HEK293 (cell line): ENCODE data around the gene RUNX1.

Source experiments
- CTCF ChIA-PET: fragments of 350-600 bp; formaldehyde crosslinking; extraction: SDS; loops from one replicate; lab custom pipeline; 2021; ENCODE audit warnings: antibody characterized with exemption; lab: Yijun Ruan, JAX
- POLR2A ChIA-PET: fragments of 300-600 bp; formaldehyde crosslinking; extraction: SDS; loops from one replicate; lab custom pipeline; 2020; ENCODE audit warnings: antibody characterized with exemption, inconsistent platforms; lab: Yijun Ruan, JAX
- H3K27ac ChIP-seq: fragments of 200-500 bp; sonication (Bioruptor generic); 2 replicates; pipeline ENCODE4 v1.5.1; 2014; ENCODE audit warnings: low read depth, low read length, control low read depth, inconsistent platforms; ENCODE audit errors: extremely low read depth
- H3K36me3 ChIP-seq, 2 experiments: fragments of 200-500 bp in 1 of 2; sonication (Bioruptor generic) in 1 of 2; 1 replicate in 1 of 2; 2 replicates in 1 of 2; pipeline ENCODE4 v1.5.1; 2014 to 2017; ENCODE audit warnings: inconsistent platforms in 2 of 2, low read length in 2 of 2; ENCODE audit not compliant: control insufficient read depth in 2 of 2, insufficient read depth in 1 of 2
- H3K4me1 ChIP-seq: fragments of 200-500 bp; sonication (Bioruptor generic); 2 replicates; pipeline ENCODE4 v1.5.1; 2014; ENCODE audit warnings: mild to moderate bottlenecking, low read length, inconsistent platforms; ENCODE audit not compliant: control insufficient read depth, insufficient read depth
- H3K4me3 ChIP-seq: 2 replicates; pipeline ENCODE4 v1.5.1; 2011; ENCODE audit warnings: low read depth, mild to moderate bottlenecking, control low read depth, low read length, moderate library complexity
- H3K9me3 ChIP-seq: fragments of 200-500 bp; sonication (Bioruptor generic); 2 replicates; pipeline ENCODE4 v1.5.1; 2014; ENCODE audit warnings: low read depth, low read length, inconsistent platforms; ENCODE audit not compliant: control insufficient read depth, insufficient read depth
- BCL6B ChIP-seq: fragments of 450-650 bp; formaldehyde crosslinking; IDR thresholded peaks from 2 replicates; pipeline ENCODE4 v1.5.1; 2017; ENCODE audit warnings: missing biosample characterization, missing genetic modification characterization
- GFI1B ChIP-seq: fragments of 450-650 bp; formaldehyde crosslinking; IDR thresholded peaks from 2 replicates; pipeline ENCODE4 v1.5.1; 2016; ENCODE audit warnings: missing biosample characterization, missing genetic modification characterization
- KLF7 ChIP-seq: fragments of 450-650 bp; formaldehyde crosslinking; IDR thresholded peaks from 2 replicates; pipeline ENCODE4 v1.5.1; 2016; ENCODE audit warnings: missing biosample characterization, missing genetic modification characterization, borderline replicate concordance
- MZF1 ChIP-seq: fragments of 450-650 bp; formaldehyde crosslinking; IDR thresholded peaks from 2 replicates; pipeline ENCODE4 v1.5.1; 2017; ENCODE audit warnings: missing biosample characterization, missing genetic modification characterization, borderline replicate concordance
- ZBTB20 ChIP-seq: fragments of 450-650 bp; formaldehyde crosslinking; IDR thresholded peaks from 2 replicates; pipeline ENCODE4 v1.5.1; 2016; ENCODE audit warnings: missing biosample characterization, missing genetic modification characterization
- ZFP69B ChIP-seq: fragments of 450-650 bp; formaldehyde crosslinking; IDR thresholded peaks from 2 replicates; pipeline ENCODE4 v1.5.1; 2016; ENCODE audit warnings: missing biosample characterization, missing genetic modification characterization
- ZNF132 ChIP-seq: fragments of 450-650 bp; formaldehyde crosslinking; IDR thresholded peaks from 2 replicates; pipeline ENCODE4 v1.5.1; 2017; ENCODE audit warnings: missing biosample characterization, missing genetic modification characterization, borderline replicate concordance
- ZNF366 ChIP-seq: fragments of 450-650 bp; formaldehyde crosslinking; conservative IDR thresholded peaks from 2 replicates; pipeline ENCODE4 v1.5.1; 2016; ENCODE audit warnings: missing biosample characterization, missing genetic modification characterization
- ZNF37A ChIP-seq: fragments of 450-650 bp; IDR thresholded peaks from 2 replicates; pipeline ENCODE4 v1.5.1; 2018; ENCODE audit warnings: missing biosample characterization, missing genetic modification characterization
- ZNF394 ChIP-seq: fragments of 450-650 bp; formaldehyde crosslinking; IDR thresholded peaks from 2 replicates; pipeline ENCODE4 v1.5.1; 2016; ENCODE audit warnings: missing biosample characterization, missing genetic modification characterization, mild to moderate bottlenecking, moderate library complexity, borderline replicate concordance
- ZNF560 ChIP-seq: fragments of 450-650 bp; formaldehyde crosslinking; IDR thresholded peaks from 2 replicates; pipeline ENCODE4 v1.5.1; 2017; ENCODE audit warnings: missing biosample characterization, missing genetic modification characterization, borderline replicate concordance
- ZNF626 ChIP-seq: fragments of 450-650 bp; sonication (Bioruptor Pico); formaldehyde crosslinking; IDR thresholded peaks from 2 replicates; pipeline ENCODE4 v1.5.1; 2018; ENCODE audit warnings: missing biosample characterization, missing genetic modification characterization, inconsistent platforms
- ZNF645 ChIP-seq: fragments of 450-650 bp; formaldehyde crosslinking; IDR thresholded peaks from 2 replicates; pipeline ENCODE4; 2016; ENCODE audit warnings: missing biosample characterization, missing genetic modification characterization
- ZNF701 ChIP-seq: fragments of 450-650 bp; formaldehyde crosslinking; IDR thresholded peaks from 2 replicates; pipeline ENCODE4 v1.5.1; 2016; ENCODE audit warnings: missing biosample characterization, missing genetic modification characterization
- ZNF768 ChIP-seq: fragments of 450-650 bp; formaldehyde crosslinking; IDR thresholded peaks from 2 replicates; pipeline ENCODE4 v1.5.1; 2018; ENCODE audit warnings: missing biosample characterization, mild to moderate bottlenecking, missing genetic modification characterization
- ZNF776 ChIP-seq: fragments of 450-650 bp; formaldehyde crosslinking; IDR thresholded peaks from 2 replicates; pipeline ENCODE4 v1.5.0; 2017; ENCODE audit warnings: missing biosample characterization, missing genetic modification characterization, borderline replicate concordance
- ZSCAN30 ChIP-seq: fragments of 450-650 bp; IDR thresholded peaks from 2 replicates; pipeline ENCODE4 v1.5.1; 2018; ENCODE audit warnings: missing biosample characterization, mild to moderate bottlenecking, missing genetic modification characterization, moderate library complexity
- TF ChIP-seq, protein P1 (sequence below): fragments of 450-650 bp; formaldehyde crosslinking; IDR thresholded peaks from 2 replicates; pipeline ENCODE4 v1.5.1; 2016; ENCODE audit warnings: missing biosample characterization, missing genetic modification characterization, low read depth

Gene RUNX1

DNA sequence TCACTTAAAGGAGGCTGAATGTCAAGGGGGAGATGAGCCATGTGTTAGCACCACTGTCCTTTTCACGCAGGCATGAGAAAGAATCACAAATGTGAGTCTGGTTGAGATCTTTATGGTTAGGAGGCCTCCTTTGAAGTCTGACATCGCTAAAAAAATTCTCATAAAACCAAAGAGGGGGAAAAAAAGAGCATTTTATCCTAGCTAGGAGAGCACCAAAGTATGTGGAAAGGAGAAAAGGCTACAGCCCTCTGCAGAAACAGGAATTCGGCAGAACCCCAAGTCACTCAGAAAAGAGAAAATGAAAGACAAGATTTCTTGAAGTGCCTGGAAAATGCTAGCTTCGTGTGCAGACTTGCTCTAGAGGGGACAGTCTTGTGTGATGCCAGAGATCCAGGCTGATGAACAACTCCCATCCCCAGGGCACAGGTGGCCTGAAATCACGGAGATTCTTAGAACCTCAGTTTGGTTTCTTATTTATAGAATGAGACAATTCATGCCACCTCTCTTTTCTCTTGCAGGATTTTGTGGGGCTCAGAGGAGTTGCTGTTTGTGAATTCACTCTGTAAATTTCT is 61.5 kb downstream of the RUNX1 start:
- no peaks in the 10 kb centered on the region for H3K9me3 ChIP-seq
- H3K4me1 ChIP-seq = peaks cover 7% of the 10 kb centered on the region
- no peak for TF ChIP-seq ZFP69B (tag by site-specific recombination)
- TF ChIP-seq KLF7 (tag by site-specific recombination) = no peak
- no peak for TF ChIP-seq ZNF366 (tag by site-specific recombination)
- no peak for TF ChIP-seq ZNF776
- TF ChIP-seq ZNF132 (tag by site-specific recombination) = no peak
- TF ChIP-seq ZNF37A (tag by site-specific recombination) = no peak
- no peak for TF ChIP-seq ZNF701 (tag by site-specific recombination)
- TF ChIP-seq ZNF394 = no peak
- no peak for TF ChIP-seq ZNF645 (tag by site-specific recombination)
- TF ChIP-seq ZSCAN30 = no peak
- no peak for TF ChIP-seq GFI1B (tag by site-specific recombination)
- TF ChIP-seq ZNF768 (tag by site-specific recombination) = no peak
- no peaks in the 10 kb centered on the region for H3K36me3 ChIP-seq
- no peak overlapping the region for H3K4me3 ChIP-seq
- no peak overlapping the region for H3K27ac ChIP-seq
- CTCF ChIA-PET = interaction anchor here (0.6 kb wide), 1 partner anchor 392 kb away, joined by 3 read pairs; no protein-coding TSS in a partner anchor
- POLR2A ChIA-PET = no interaction called here

DNA sequence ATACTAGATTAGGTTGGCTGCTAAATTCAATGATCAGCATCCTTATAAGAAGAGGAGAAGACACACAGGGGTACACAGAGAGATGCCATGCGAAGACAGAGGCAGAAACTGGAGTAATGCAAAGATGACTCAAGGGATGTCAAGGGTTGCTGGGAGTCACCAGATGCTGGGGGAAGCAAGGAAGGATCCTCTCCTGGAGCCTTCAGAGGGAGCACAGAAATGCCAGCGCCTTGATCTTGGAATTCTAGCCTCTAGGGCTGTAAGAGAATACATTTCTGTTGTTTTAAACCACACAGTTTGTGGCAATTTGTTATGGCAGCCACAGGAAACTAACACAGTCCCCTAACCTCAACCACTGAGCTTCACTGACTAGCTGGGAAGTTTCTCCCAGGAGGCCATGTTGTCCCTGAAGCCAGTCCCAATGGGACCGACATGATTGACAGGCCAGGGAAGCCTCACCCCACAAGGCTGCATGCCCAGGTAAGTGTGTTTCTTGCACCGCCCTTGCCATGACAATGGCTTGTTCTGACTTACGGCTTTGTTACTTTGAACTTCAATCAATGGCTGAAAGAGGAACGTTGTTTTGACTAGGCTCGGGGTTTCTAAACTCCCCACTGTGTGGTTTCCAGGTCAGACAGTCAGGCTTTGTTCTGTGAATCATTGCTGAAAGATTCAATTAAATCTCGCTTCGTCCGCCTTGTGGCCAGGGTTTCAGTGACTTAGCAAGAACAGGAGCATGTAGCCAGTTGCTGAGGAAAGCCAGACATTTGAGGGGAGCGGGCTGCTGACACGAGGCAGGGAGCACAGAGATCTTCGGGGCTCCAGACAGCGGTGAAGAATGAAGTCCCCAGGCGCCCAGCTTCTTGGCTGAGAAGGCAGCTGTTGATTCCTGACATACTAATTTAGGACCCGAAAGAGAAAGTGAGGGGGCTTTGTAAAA is 62.3 kb downstream of the RUNX1 start:
- POLR2A ChIA-PET = no interaction called here
- TF ChIP-seq ZNF560 (tag by site-specific recombination) = no peak
- TF ChIP-seq MZF1 = no peak
- TF ChIP-seq, protein P1, sequence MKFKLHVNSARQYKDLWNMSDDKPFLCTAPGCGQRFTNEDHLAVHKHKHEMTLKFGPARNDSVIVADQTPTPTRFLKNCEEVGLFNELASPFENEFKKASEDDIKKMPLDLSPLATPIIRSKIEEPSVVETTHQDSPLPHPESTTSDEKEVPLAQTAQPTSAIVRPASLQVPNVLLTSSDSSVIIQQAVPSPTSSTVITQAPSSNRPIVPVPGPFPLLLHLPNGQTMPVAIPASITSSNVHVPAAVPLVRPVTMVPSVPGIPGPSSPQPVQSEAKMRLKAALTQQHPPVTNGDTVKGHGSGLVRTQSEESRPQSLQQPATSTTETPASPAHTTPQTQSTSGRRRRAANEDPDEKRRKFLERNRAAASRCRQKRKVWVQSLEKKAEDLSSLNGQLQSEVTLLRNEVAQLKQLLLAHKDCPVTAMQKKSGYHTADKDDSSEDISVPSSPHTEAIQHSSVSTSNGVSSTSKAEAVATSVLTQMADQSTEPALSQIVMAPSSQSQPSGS (tag by site-specific recombination) = peak; percentile 45; the same call in 1 of the 2 replicates
- no peak for TF ChIP-seq ZNF626 (tag by site-specific recombination)
- Histone ChIP-seq H3K27ac (no peak overlapping the region), H3K4me1 (peaks cover 7% of the 10 kb centered on the region), H3K9me3 (no peaks in the 10 kb centered on the region), H3K36me3 (no peaks in the 10 kb centered on the region), H3K4me3 (no peak overlapping the region)
- CTCF ChIA-PET = interaction anchor here (0.6 kb wide), 1 partner anchor 392 kb away, joined by 3 read pairs; no protein-coding TSS in a partner anchor

DNA sequence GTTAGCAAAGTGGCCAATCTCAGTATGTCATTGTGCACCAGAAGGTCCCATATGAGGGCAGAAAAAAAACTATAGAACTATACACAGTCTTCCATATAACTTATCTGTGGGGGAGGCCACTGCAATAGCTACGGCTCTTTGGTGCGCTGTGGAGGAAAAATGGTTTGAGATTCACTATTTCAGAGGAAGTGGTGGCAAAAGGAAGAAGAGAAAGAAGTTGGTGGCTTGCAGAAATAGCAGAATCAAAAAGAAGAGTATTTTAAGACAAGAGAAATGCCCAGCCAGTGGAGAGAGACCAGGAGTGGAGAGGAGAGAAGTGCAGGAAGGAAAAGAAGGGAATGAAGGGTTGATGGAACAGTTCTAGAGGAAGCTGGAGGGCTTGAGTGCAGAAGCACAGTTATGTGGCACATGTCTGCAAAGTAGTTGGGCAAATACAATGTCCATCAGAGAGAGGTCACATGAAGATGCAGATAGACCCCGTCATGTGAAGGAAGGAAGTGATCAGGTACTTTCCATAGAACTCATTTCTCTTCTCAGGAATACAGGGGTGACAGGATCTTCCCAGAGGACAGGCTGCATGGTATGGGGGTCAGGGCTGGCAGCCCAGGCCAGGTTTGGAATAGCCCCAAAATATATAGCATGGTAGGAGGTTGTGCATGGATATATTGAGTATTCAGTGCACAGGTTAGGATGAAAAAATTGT is 64.6 kb downstream of the RUNX1 start:
- TF ChIP-seq ZNF626 (tag by site-specific recombination) (no peak), ZBTB20 (tag by site-specific recombination) (no peak), BCL6B (tag by site-specific recombination) (no peak)
- Histone ChIP-seq H3K4me1 (peaks cover 7% of the 10 kb centered on the region), H3K36me3 (no peaks in the 10 kb centered on the region), H3K4me3 (no peak overlapping the region), H3K9me3 (no peaks in the 10 kb centered on the region), H3K27ac (no peak overlapping the region)
- POLR2A ChIA-PET = no interaction called here
- CTCF ChIA-PET = interaction anchor here (0.8 kb wide), 1 partner anchor 49 kb away, joined by 3 read pairs; no protein-coding TSS in a partner anchor
